GM23338 (cell line): ENCODE measurements around the gene MRPL48. TPM values are rescaled to one million over a fixed set of nuclear protein-coding genes. Genes with fewer than 3 reads are reported as not detected.
"Not testable (repeated sequence)": the region's sequence is repeated elsewhere in the genome, so short reads cannot be mapped to it uniquely, and the experiment has no call there.

Experiments
- ATAC-seq: fragments of 200-7000 bp; cut with Tn5 transposase; 3 replicates; pipeline ENCODE4 v1.9.1; 2020
- DNase-seq: peaks from one replicate; pipeline ENCODE4 v3.0.0-alpha.2; 2015; ENCODE audit warnings: low spot score
- H2AFZ ChIP-seq: fragments of 200-600 bp; sonication (generic); 2 replicates; pipeline ENCODE4 v1.8.0; 2016; ENCODE audit warnings: antibody characterized with exemption, mild to moderate bottlenecking, moderate library complexity
- H3F3A ChIP-seq: fragments of 200-600 bp; sonication (generic); replicated peaks from 2 replicates; pipeline ENCODE4 v1.8.0; 2017; ENCODE audit warnings: antibody characterized with exemption, mixed run types, low read depth
- H3K27ac ChIP-seq: fragments of 200-600 bp; sonication (generic); 2 replicates; pipeline ENCODE4 v1.6.1; 2016; ENCODE audit warnings: low read depth
- H3K27me3 ChIP-seq: fragments of 200-600 bp; sonication (generic); 2 replicates; pipeline ENCODE4 v1.8.0; 2016; ENCODE audit warnings: mild to moderate bottlenecking, mixed run types, moderate library complexity; ENCODE audit not compliant: insufficient read depth
- H3K36me3 ChIP-seq: fragments of 200-600 bp; sonication (generic); 2 replicates; pipeline ENCODE4 v1.8.0; 2016; ENCODE audit warnings: mild to moderate bottlenecking; ENCODE audit not compliant: insufficient read depth
- H3K4me1 ChIP-seq: fragments of 200-600 bp; sonication (generic); 2 replicates; pipeline ENCODE4 v1.8.0; 2016; ENCODE audit warnings: mild to moderate bottlenecking, moderate library complexity; ENCODE audit not compliant: insufficient read depth
- H3K4me2 ChIP-seq: fragments of 200-600 bp; sonication (generic); 2 replicates; pipeline ENCODE4 v1.7.1; 2017; ENCODE audit warnings: mixed run types
- H3K4me3 ChIP-seq: fragments of 200-600 bp; sonication (generic); 2 replicates; pipeline ENCODE4 v1.6.1; 2016; ENCODE audit warnings: mixed run types
- H3K79me2 ChIP-seq: fragments of 200-600 bp; sonication (generic); replicated peaks from 2 replicates; pipeline ENCODE4 v1.8.0; 2017; ENCODE audit warnings: mild to moderate bottlenecking; ENCODE audit not compliant: insufficient read depth
- H3K9me2 ChIP-seq: fragments of 200-600 bp; sonication (generic); 2 replicates; pipeline ENCODE4 v1.8.0; 2017; ENCODE audit not compliant: insufficient read depth
- H4K20me1 ChIP-seq: fragments of 200-600 bp; sonication (generic); replicated peaks from 2 replicates; pipeline ENCODE4 v1.8.0; 2017; ENCODE audit warnings: mild to moderate bottlenecking; ENCODE audit not compliant: insufficient read depth
- H3K27ac Mint-ChIP-seq: 2 replicates; pipeline ENCODE4 v1.8.0; 2020; ENCODE audit warnings: inconsistent platforms, mild to moderate bottlenecking, moderate library complexity, mixed read lengths
- H3K27me3 Mint-ChIP-seq: 3 replicates; pipeline ENCODE4 v1.8.0; 2022; ENCODE audit warnings: low read depth, mild to moderate bottlenecking, moderate library complexity, mixed read lengths, inconsistent platforms; ENCODE audit not compliant: insufficient read depth, poor library complexity
- H3K36me3 Mint-ChIP-seq: 3 replicates; pipeline ENCODE4 v1.8.0; 2021; ENCODE audit warnings: low read depth, mild to moderate bottlenecking, inconsistent platforms, moderate library complexity, mixed read lengths
- H3K4me1 Mint-ChIP-seq: 3 replicates; pipeline ENCODE4 v1.8.0; 2020; ENCODE audit warnings: mild to moderate bottlenecking, inconsistent platforms, mixed read lengths
- H3K4me3 Mint-ChIP-seq: 3 replicates; pipeline ENCODE4 v1.8.0; 2021; ENCODE audit warnings: moderate library complexity, mild to moderate bottlenecking, inconsistent platforms, mixed read lengths
- H3K9me3 Mint-ChIP-seq: 3 replicates; pipeline ENCODE4 v1.8.0; 2020; ENCODE audit warnings: moderate library complexity, mild to moderate bottlenecking, inconsistent platforms, mixed read lengths
- CREB1 ChIP-seq: fragments of 250-450 bp; sonication (Bioruptor Pico); IDR thresholded peaks from 2 replicates; pipeline ENCODE4 v1.5.0; 2020; ENCODE audit warnings: low read depth, mild to moderate bottlenecking, moderate library complexity
- EZH2 ChIP-seq: fragments of 200-600 bp; sonication (generic); IDR thresholded peaks from one replicate; pipeline ENCODE4 v1.8.0; 2017; ENCODE audit warnings: antibody characterized with exemption, mild to moderate bottlenecking, low read depth; ENCODE audit not compliant: unreplicated experiment
- EZH2phosphoT487 ChIP-seq: fragments of 200-600 bp; sonication (generic); IDR thresholded peaks from one replicate; pipeline ENCODE4 v1.8.1; 2018; ENCODE audit warnings: antibody characterized with exemption; ENCODE audit not compliant: unreplicated experiment
- NANOG ChIP-seq: IDR thresholded peaks from 2 replicates; pipeline ENCODE4 v1.6.1; 2016; ENCODE audit warnings: antibody characterized with exemption, borderline replicate concordance
- STAT1 ChIP-seq: IDR thresholded peaks from one replicate; pipeline ENCODE4 v1.6.1; 2016; ENCODE audit warnings: antibody characterized with exemption; ENCODE audit not compliant: unreplicated experiment
- ZNF114 ChIP-seq: fragments of 250-450 bp; sonication (Bioruptor Pico); IDR thresholded peaks from 2 replicates; pipeline ENCODE4 v1.5.0; 2020; ENCODE audit warnings: mild to moderate bottlenecking, moderate library complexity
- ZNF331 ChIP-seq: fragments of 250-450 bp; sonication (Bioruptor Pico); IDR thresholded peaks from 2 replicates; pipeline ENCODE4 v1.5.0; 2020; ENCODE audit warnings: low read depth, mild to moderate bottlenecking, moderate library complexity
- polyA plus RNA-seq: library from polyadenylated mRNA; unstranded; fragments of >200 nt; fragmentation: Nextera tagmentation; extraction: Ambion mirVana; gene quantifications from 2 replicates; pipeline ENCODE4 v1.2.1, GENCODE V29; 2016
- total RNA-seq: library from RNA; depleted of rRNA; stranded (reverse); fragments of >200 nt; shearing (Covaris generic); gene quantifications from 2 replicates; pipeline ENCODE4 v1.2.3, GENCODE V29; 2014
- TF ChIP-seq, protein P1 (sequence below), 2 experiments: fragments of 200-600 bp in 1 of 2; sonication (generic) in 1 of 2; conservative IDR thresholded peaks; 2 replicates each; pipeline versions ENCODE4 v1.5.1 to v1.6.1; 2016 to 2017; ENCODE audit warnings: antibody characterized with exemption in 2 of 2, low read depth in 2 of 2, mild to moderate bottlenecking in 2 of 2, moderate library complexity in 1 of 2
- TF ChIP-seq, protein P2 (sequence below): IDR thresholded peaks from 2 replicates; pipeline ENCODE4 v1.6.1; 2016; ENCODE audit warnings: antibody characterized with exemption
- TF ChIP-seq, protein P3 (sequence below): IDR thresholded peaks from one replicate; pipeline ENCODE4 v1.6.1; 2018; ENCODE audit warnings: antibody characterized with exemption; ENCODE audit not compliant: unreplicated experiment

The MRPL48 gene
- total and polyA plus RNA-seq, 2 experiments from 2014 or later = 24.1 to 103 TPM

DNA sequence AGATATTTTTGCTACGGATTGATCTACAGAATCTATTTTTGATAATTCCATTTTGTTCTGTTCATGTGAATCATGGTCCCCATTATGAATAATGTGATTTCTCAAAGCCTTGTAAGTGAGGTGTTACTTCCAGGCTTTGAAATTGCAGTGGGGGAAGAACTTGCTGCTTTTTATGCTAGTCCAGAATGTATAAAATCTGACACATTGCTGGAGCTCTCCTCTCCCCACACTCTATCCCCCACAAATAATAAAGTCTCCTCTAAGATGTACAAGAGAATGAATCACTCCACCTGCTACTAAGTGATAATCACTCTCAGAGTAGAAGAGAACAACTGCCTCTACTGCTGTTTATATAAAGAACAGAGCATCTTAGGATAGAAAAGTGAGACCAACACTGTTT, 20.9 kb upstream of the MRPL48 start:
- Histone ChIP-seq H3K4me1 (no peaks in the 10 kb centered on the region), H3K36me3 (no peaks in the 10 kb centered on the region), H3K27me3 (no peaks in the 10 kb centered on the region), H3K9me2 (no peaks in the 10 kb centered on the region), H4K20me1 (no peaks in the 10 kb centered on the region), H3K4me2 (no peak overlapping the region), H3K79me2 (no peaks in the 10 kb centered on the region), H3K4me3 (no peak overlapping the region), H3K27ac (no peak overlapping the region), H3F3A (no peaks in the 10 kb centered on the region), H2AFZ (no peak overlapping the region)
- Mint-ChIP-seq H3K27ac (no peak overlapping the region), H3K9me3 (no peaks in the 10 kb centered on the region), H3K4me1 (no peaks in the 10 kb centered on the region; the same call in 2 of the 3 replicates), H3K27me3 (peaks cover 9% of the 10 kb centered on the region), H3K4me3 (no peak overlapping the region), H3K36me3 (no peaks in the 10 kb centered on the region)
- no peak for TF ChIP-seq ZNF331 (CRISPR knock-in tag)
- no peak for TF ChIP-seq NANOG
- no peak for DNase-seq
- ATAC-seq = no peak

DNA sequence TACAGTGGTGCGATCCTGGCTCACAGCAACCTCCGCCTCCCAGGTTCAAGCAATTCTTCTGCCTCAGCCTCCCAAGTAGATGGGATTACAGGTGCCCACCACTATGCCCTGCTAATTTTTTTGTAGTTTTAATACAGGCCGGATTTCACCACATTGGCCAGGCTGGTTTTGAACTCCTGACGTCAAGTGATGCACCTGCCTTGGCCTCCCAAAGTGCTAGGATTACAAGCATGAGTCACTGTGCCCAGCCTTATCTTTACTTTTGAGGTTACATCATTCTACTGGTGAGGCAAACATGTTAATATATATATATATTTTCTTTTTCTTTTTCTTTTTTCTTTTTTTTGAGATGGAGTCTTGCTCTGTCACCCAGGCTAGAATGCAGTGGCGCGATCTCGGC, 16.9 kb upstream of the MRPL48 start:
- ATAC-seq = not testable (repeated sequence)
- H3K9me3 Mint-ChIP-seq = peaks cover 13% of the 10 kb centered on the region; the same call in 2 of the 3 replicates

DNA sequence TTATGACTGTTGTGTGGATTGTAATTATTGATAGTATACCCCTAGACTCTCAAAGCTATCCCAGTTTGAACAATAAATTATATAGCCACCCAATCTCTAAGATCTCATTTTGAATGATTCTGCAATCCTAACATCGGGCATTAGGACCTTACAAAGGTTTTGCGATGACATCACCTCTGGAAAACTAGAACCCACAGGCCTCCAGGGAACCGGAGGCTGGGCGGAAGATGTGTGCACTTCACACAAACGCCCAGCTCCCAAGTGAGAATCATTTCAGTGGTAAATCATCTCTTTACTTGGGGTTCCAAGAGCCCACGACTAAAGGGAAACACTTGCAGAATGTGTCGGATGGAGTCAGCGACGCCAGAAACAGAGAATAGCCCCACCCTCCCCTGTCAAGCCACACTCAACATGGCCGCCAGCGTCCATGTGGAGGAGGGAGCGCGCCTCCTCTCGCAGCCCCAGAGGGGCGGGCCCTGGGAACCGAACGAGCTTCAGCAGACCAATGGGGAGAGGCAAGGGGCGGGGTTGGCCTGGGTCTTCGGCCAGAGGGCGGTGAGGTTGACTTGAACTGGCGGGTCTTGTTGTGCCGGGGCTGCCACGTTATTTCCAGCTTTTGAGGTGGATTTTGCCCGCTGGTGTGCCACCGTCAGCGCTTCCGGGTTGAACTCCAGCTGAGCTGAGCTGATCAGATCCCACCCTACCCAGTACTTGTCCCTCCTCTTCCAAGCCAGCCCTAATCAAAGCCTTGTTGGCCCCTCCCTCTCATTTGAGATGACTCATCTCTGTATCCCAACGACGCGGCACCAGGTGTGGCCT, 8.4 kb upstream of the MRPL48 start:
- Histone ChIP-seq H2AFZ (no peak overlapping the region; the same call in 1 of the 2 replicates), H3K4me3 (peak overlapping the region; percentile 58), H3K27me3 (no peaks in the 10 kb centered on the region), H3K27ac (peak overlapping the region; percentile 98), H3K79me2 (no peaks in the 10 kb centered on the region), H3K4me2 (peak overlapping the region; percentile 62), H3K36me3 (no peaks in the 10 kb centered on the region), H3K4me1 (peaks cover 10% of the 10 kb centered on the region; the same call in 1 of the 2 replicates), H4K20me1 (no peaks in the 10 kb centered on the region), H3K9me2 (peaks cover 3% of the 10 kb centered on the region; the same call in 1 of the 2 replicates), H3F3A (peaks cover 8% of the 10 kb centered on the region)
- ATAC-seq (peak; percentile 98), DNase-seq (peak; percentile 99)
- Mint-ChIP-seq H3K4me3 (peak overlapping the region; percentile 96), H3K27me3 (peaks cover 11% of the 10 kb centered on the region), H3K4me1 (peaks cover 7% of the 10 kb centered on the region), H3K36me3 (peaks cover under 1% of the 10 kb centered on the region; the same call in 1 of the 3 replicates), H3K27ac (peak overlapping the region; percentile 99), H3K9me3 (peaks cover 10% of the 10 kb centered on the region; the same call in 2 of the 3 replicates)
- TF ChIP-seq CREB1 (CRISPR knock-in tag) (peak; percentile 72), EZH2 (no peak), STAT1 (no peak), EZH2phosphoT487 (no peak), ZNF114 (CRISPR knock-in tag) (no peak), ZNF331 (CRISPR knock-in tag) (no peak)
- TF ChIP-seq, protein P1, sequence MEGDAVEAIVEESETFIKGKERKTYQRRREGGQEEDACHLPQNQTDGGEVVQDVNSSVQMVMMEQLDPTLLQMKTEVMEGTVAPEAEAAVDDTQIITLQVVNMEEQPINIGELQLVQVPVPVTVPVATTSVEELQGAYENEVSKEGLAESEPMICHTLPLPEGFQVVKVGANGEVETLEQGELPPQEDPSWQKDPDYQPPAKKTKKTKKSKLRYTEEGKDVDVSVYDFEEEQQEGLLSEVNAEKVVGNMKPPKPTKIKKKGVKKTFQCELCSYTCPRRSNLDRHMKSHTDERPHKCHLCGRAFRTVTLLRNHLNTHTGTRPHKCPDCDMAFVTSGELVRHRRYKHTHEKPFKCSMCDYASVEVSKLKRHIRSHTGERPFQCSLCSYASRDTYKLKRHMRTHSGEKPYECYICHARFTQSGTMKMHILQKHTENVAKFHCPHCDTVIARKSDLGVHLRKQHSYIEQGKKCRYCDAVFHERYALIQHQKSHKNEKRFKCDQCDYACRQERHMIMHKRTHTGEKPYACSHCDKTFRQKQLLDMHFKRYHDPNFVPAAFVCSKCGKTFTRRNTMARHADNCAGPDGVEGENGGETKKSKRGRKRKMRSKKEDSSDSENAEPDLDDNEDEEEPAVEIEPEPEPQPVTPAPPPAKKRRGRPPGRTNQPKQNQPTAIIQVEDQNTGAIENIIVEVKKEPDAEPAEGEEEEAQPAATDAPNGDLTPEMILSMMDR (conservative IDR thresholded peaks at IDR 0.05; ENCODE audit: low read depth in 2 of 2) = no peak
- TF ChIP-seq, protein P2, sequence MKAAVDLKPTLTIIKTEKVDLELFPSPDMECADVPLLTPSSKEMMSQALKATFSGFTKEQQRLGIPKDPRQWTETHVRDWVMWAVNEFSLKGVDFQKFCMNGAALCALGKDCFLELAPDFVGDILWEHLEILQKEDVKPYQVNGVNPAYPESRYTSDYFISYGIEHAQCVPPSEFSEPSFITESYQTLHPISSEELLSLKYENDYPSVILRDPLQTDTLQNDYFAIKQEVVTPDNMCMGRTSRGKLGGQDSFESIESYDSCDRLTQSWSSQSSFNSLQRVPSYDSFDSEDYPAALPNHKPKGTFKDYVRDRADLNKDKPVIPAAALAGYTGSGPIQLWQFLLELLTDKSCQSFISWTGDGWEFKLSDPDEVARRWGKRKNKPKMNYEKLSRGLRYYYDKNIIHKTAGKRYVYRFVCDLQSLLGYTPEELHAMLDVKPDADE = no peak
- TF ChIP-seq, protein P3, sequence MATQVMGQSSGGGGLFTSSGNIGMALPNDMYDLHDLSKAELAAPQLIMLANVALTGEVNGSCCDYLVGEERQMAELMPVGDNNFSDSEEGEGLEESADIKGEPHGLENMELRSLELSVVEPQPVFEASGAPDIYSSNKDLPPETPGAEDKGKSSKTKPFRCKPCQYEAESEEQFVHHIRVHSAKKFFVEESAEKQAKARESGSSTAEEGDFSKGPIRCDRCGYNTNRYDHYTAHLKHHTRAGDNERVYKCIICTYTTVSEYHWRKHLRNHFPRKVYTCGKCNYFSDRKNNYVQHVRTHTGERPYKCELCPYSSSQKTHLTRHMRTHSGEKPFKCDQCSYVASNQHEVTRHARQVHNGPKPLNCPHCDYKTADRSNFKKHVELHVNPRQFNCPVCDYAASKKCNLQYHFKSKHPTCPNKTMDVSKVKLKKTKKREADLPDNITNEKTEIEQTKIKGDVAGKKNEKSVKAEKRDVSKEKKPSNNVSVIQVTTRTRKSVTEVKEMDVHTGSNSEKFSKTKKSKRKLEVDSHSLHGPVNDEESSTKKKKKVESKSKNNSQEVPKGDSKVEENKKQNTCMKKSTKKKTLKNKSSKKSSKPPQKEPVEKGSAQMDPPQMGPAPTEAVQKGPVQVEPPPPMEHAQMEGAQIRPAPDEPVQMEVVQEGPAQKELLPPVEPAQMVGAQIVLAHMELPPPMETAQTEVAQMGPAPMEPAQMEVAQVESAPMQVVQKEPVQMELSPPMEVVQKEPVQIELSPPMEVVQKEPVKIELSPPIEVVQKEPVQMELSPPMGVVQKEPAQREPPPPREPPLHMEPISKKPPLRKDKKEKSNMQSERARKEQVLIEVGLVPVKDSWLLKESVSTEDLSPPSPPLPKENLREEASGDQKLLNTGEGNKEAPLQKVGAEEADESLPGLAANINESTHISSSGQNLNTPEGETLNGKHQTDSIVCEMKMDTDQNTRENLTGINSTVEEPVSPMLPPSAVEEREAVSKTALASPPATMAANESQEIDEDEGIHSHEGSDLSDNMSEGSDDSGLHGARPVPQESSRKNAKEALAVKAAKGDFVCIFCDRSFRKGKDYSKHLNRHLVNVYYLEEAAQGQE = no peak

More for the DNA sequence above, 16.9 kb upstream of the MRPL48 start:
- H3K79me2 ChIP-seq, H3K27ac Mint-ChIP-seq, H3K9me2 ChIP-seq, H3K4me3 Mint-ChIP-seq, H3K4me2 ChIP-seq, H3K36me3 Mint-ChIP-seq, DNase-seq, H3K4me1 ChIP-seq, H3K27me3 Mint-ChIP-seq, H3K27me3 ChIP-seq, H2AFZ ChIP-seq, H3K4me1 Mint-ChIP-seq, H3K27ac ChIP-seq, H4K20me1 ChIP-seq, H3K4me3 ChIP-seq, H3F3A ChIP-seq, H3K36me3 ChIP-seq: not testable (repeated sequence)
